ENCODE results near the gene AOC2.
"Not testable (repeated sequence)": the region's sequence is repeated elsewhere in the genome, so short reads cannot be mapped to it uniquely, and the experiment has no call there.

- not testable (repeated sequence) for TF ChIP-seq MAX (IDR thresholded peaks at IDR 0.05; ENCODE audit: low read depth, low read length)
- TF ChIP-seq, protein P1, sequence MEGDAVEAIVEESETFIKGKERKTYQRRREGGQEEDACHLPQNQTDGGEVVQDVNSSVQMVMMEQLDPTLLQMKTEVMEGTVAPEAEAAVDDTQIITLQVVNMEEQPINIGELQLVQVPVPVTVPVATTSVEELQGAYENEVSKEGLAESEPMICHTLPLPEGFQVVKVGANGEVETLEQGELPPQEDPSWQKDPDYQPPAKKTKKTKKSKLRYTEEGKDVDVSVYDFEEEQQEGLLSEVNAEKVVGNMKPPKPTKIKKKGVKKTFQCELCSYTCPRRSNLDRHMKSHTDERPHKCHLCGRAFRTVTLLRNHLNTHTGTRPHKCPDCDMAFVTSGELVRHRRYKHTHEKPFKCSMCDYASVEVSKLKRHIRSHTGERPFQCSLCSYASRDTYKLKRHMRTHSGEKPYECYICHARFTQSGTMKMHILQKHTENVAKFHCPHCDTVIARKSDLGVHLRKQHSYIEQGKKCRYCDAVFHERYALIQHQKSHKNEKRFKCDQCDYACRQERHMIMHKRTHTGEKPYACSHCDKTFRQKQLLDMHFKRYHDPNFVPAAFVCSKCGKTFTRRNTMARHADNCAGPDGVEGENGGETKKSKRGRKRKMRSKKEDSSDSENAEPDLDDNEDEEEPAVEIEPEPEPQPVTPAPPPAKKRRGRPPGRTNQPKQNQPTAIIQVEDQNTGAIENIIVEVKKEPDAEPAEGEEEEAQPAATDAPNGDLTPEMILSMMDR (IDR thresholded peaks at IDR 0.05 in 2 of 3, conservative IDR thresholded peaks at IDR 0.05 in 1 of 3; ENCODE audit: control insufficient read depth in 2 of 3, extremely low read depth in 1 of 3, insufficient read depth in 1 of 3, low read depth in 3 of 3, low read length in 3 of 3): not testable (repeated sequence)
Observed at GRCh38 chr17:42867694-42868261, 23.4 kb downstream of the AOC2 start.

Data from GM12878 (cell line).